CD14-positive monocyte (primary cell): Measurements from ENCODE around the gene KRTAP10-5. TPM values are rescaled to one million over a fixed set of nuclear protein-coding genes. Genes with fewer than 3 reads are reported as not detected.

Experiments
- DNase-seq, 3 donors: peaks; one replicate each; pipeline ENCODE4 v3.0.0-alpha.2; 2011 to 2022
- H2AFZ ChIP-seq: 2 replicates; pipeline ENCODE4 v1.6.0; 2012; ENCODE audit warnings: mild to moderate bottlenecking, low read depth, low read length, inconsistent platforms; ENCODE audit not compliant: insufficient read depth, poor library complexity, severe bottlenecking
- H3K27ac ChIP-seq, 2 donors: 1 replicate in 1 of 2; 2 replicates in 1 of 2; pipeline ENCODE4 v1.5.1; 2012 to 2013; ENCODE audit warnings: low read length in 2 of 2, control low read depth in 1 of 2, inconsistent platforms in 1 of 2, low read depth in 1 of 2, mild to moderate bottlenecking in 1 of 2
- H3K27me3 ChIP-seq, 2 donors: one replicate each; pipeline versions ENCODE4 v1.6.0 to v1.6.1; 2011 to 2013; ENCODE audit warnings: low read length in 2 of 2; ENCODE audit not compliant: control insufficient read depth in 2 of 2, insufficient read depth in 2 of 2
- H3K36me3 ChIP-seq, 2 donors: replicated peaks in 1 of 2; 1 replicate in 1 of 2; 2 replicates in 1 of 2; pipeline versions ENCODE4 v1.5.1 to v1.6.1; 2012 to 2013; ENCODE audit warnings: low read length in 2 of 2, control low read depth in 1 of 2, inconsistent platforms in 1 of 2, mild to moderate bottlenecking in 1 of 2; ENCODE audit not compliant: insufficient read depth in 2 of 2, control insufficient read depth in 1 of 2
- H3K4me1 ChIP-seq, 2 donors: 1 replicate in 1 of 2; 2 replicates in 1 of 2; pipeline versions ENCODE4 v1.5.1 to v1.6.1; 2012 to 2013; ENCODE audit warnings: low read length in 2 of 2, control low read depth in 1 of 2, inconsistent platforms in 1 of 2, mild to moderate bottlenecking in 1 of 2, moderate library complexity in 1 of 2; ENCODE audit not compliant: insufficient read depth in 2 of 2, control insufficient read depth in 1 of 2
- H3K4me2 ChIP-seq: replicated peaks from 2 replicates; pipeline ENCODE3; 2012; ENCODE audit warnings: low read length, moderate library complexity, mild to moderate bottlenecking; ENCODE audit not compliant: poor library complexity, severe bottlenecking; ENCODE audit errors: extremely low read depth
- H3K4me3 ChIP-seq, 3 experiments: fragments of 200-600 bp in 1 of 3; sonication (generic) in 1 of 3; replicated peaks in 1 of 3; 1 replicate in 2 of 3; 2 replicates in 1 of 3; pipeline ENCODE4 v1.5.1; 2011 to 2013; ENCODE audit warnings: low read length in 3 of 3, mild to moderate bottlenecking in 3 of 3, control low read depth in 2 of 3, low read depth in 2 of 3, inconsistent platforms in 1 of 3, moderate library complexity in 1 of 3
- H3K79me2 ChIP-seq: 2 replicates; pipeline ENCODE4 v1.6.0; 2012; ENCODE audit warnings: mild to moderate bottlenecking, control low read depth, inconsistent platforms, low read length, moderate library complexity; ENCODE audit not compliant: insufficient read depth
- H3K9ac ChIP-seq: 2 replicates; pipeline ENCODE4 v1.6.0; 2017; ENCODE audit warnings: low read length, mild to moderate bottlenecking; ENCODE audit not compliant: insufficient read depth, poor library complexity, severe bottlenecking
- H3K9me3 ChIP-seq, 2 donors: replicated peaks in 1 of 2; 1 replicate in 1 of 2; 2 replicates in 1 of 2; pipeline versions ENCODE4 v1.5.1 to v1.6.1; 2012 to 2013; ENCODE audit warnings: low read length in 2 of 2, control low read depth in 1 of 2; ENCODE audit not compliant: control insufficient read depth in 1 of 2, insufficient read depth in 1 of 2
- H4K20me1 ChIP-seq: 2 replicates; pipeline ENCODE4 v1.6.0; 2012; ENCODE audit warnings: mild to moderate bottlenecking, low read length, control low read depth, moderate library complexity; ENCODE audit not compliant: insufficient read depth
- H3K27ac Mint-ChIP-seq, 7 donors: one replicate each; pipeline ENCODE4 v1.8.0; 2020; ENCODE audit warnings: mild to moderate bottlenecking in 7 of 7, mixed read lengths in 7 of 7, moderate library complexity in 6 of 7, inconsistent platforms in 2 of 7
- H3K27me3 Mint-ChIP-seq, 3 donors: one replicate each; pipeline ENCODE4 v1.8.0; 2021 to 2022; ENCODE audit warnings: low read depth in 3 of 3, mild to moderate bottlenecking in 3 of 3, mixed read lengths in 3 of 3, moderate library complexity in 3 of 3, inconsistent platforms in 1 of 3
- H3K36me3 Mint-ChIP-seq, 2 donors: one replicate each; pipeline ENCODE4 v1.8.0; 2020; ENCODE audit warnings: mixed read lengths in 2 of 2, inconsistent platforms in 1 of 2, mild to moderate bottlenecking in 1 of 2
- H3K4me1 Mint-ChIP-seq: one replicate; pipeline ENCODE4 v1.8.0; 2020; ENCODE audit warnings: mild to moderate bottlenecking, mixed read lengths
- H3K4me3 Mint-ChIP-seq, 2 donors: one replicate each; pipeline ENCODE4 v1.8.0; 2020; ENCODE audit warnings: mild to moderate bottlenecking in 2 of 2, mixed read lengths in 2 of 2, moderate library complexity in 1 of 2
- H3K9me3 Mint-ChIP-seq, 7 donors: one replicate each; pipeline ENCODE4 v1.8.0; 2020 to 2022; ENCODE audit warnings: mixed read lengths in 7 of 7, mild to moderate bottlenecking in 6 of 7, moderate library complexity in 6 of 7, inconsistent platforms in 2 of 7
- CTCF ChIP-seq: fragments of 200-600 bp; IDR thresholded peaks from one replicate; pipeline ENCODE4 v1.8.0; 2022; ENCODE audit warnings: antibody characterized with exemption, mild to moderate bottlenecking
- WGBS: methylation state at CpG from one replicate; pipeline ENCODE4 v1.1.5; 2013; ENCODE audit warnings: missing lambda C conversion rate; ENCODE audit not compliant: insufficient coverage; 5-methylcytosine and 5-hydroxymethylcytosine counted together
- intact Hi-C, 2 donors: fragments of 100-400 bp; cut with micrococcal nuclease; formaldehyde crosslinking; loops; one replicate each; pipeline versions ENCODE4 v1.15.0 to v1.15.1; 2023
- polyA plus RNA-seq, 3 donors: library from polyadenylated mRNA; depleted of rRNA in 1 of 3; unstranded in 2 of 3; stranded (reverse) in 1 of 3; fragments of 300-500 nt in 2 of 3; fragments of >200 nt in 1 of 3; fragmentation: Illumina TruSeq in 2 of 3; gene quantifications; 1 replicate in 2 of 3; 2 replicates in 1 of 3; pipeline ENCODE4 v1.2.3, GENCODE V29; 2012 to 2021

KRTAP10-5 gene
- polyA plus RNA-seq, 3 donors = not detected

- Mint-ChIP-seq H3K27ac (no peak overlapping the region), H3K27me3 (peaks cover 2 to 13% (median 6%) of the 10 kb centered on the region in 3 donors), H3K4me1 (no peaks in the 10 kb centered on the region), H3K9me3 (peaks cover 0 to 2% (median 0%) of the 10 kb centered on the region in 7 donors), H3K4me3 (no peak overlapping the region), H3K36me3 (no peaks in the 10 kb centered on the region)
- intact Hi-C loops = no loop called here
- Histone ChIP-seq H2AFZ (no peak overlapping the region), H3K4me1 (no peaks in the 10 kb centered on the region), H4K20me1 (no peaks in the 10 kb centered on the region), H3K4me3 (no peak overlapping the region), H3K36me3 (no peaks in the 10 kb centered on the region), H3K9ac (no peak overlapping the region), H3K27ac (no peak overlapping the region), H3K79me2 (no peaks in the 10 kb centered on the region), H3K9me3 (no peaks in the 10 kb centered on the region), H3K4me2 (no peak overlapping the region), H3K27me3 (no peaks in the 10 kb centered on the region)
- no peak for DNase-seq
- TF ChIP-seq CTCF = no peak
- 88% methylated on average over 6 of the region's 11 CpGs for WGBS
These were observed 17.7 kb upstream of the KRTAP10-5 start for GRCh38 chr21:44598061-44598460.

DNA sequence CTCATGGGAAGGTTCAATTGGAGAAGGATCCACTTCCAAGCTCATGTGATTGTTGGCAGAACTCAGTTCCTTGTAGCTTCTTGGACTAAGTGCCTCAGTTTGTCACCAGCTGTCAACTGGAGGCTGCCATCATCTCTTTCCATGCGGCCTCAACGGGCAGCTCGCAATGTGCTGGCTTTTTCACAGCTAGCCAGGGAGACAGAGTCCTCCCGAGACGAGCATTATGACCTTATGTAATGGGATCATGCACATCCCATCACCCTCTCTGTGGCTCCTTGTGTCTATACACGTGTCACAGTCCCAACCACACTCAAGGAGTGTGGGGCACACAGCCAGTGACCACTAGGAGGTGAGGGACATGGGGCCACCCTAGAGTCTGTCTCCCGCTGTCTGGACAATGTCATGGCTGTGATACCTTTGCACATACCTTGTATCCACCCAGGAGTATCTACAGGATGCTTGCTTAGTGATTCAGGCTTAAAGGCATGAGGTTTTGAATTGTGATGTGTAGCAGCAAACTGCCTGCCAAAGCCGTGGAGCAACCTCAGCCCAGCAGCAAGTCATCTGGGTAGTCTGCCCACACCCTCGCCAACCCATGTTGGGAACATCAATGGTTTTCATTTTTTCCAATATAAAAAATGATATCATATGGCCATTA, 15.8 kb upstream of the KRTAP10-5 start:
- WGBS = 83% methylated on average over 7 of the region's 9 CpGs
- no peak for DNase-seq
- no peaks in the 10 kb centered on the region for H3K4me1 ChIP-seq
- no peaks in the 10 kb centered on the region for H3K36me3 Mint-ChIP-seq
- no peaks in the 10 kb centered on the region for H4K20me1 ChIP-seq
- intact Hi-C loops = no loop called here
- no peak overlapping the region for H3K4me2 ChIP-seq
- H3K4me3 ChIP-seq = no peak overlapping the region
- H3K27ac Mint-ChIP-seq = no peak overlapping the region
- H3K27ac ChIP-seq = no peak overlapping the region
- TF ChIP-seq CTCF = no peak
- no peaks in the 10 kb centered on the region for H3K79me2 ChIP-seq
- H3K4me1 Mint-ChIP-seq = no peaks in the 10 kb centered on the region
- no peaks in the 10 kb centered on the region for H3K36me3 ChIP-seq
- no peak overlapping the region for H3K4me3 Mint-ChIP-seq
- H3K27me3 ChIP-seq = no peaks in the 10 kb centered on the region
- no peak overlapping the region for H3K9ac ChIP-seq
- H3K27me3 Mint-ChIP-seq = peaks cover 2 to 23% (median 7%) of the 10 kb centered on the region in 3 donors
- no peak overlapping the region for H2AFZ ChIP-seq
- H3K9me3 ChIP-seq = no peaks in the 10 kb centered on the region
- H3K9me3 Mint-ChIP-seq = peaks cover 0 to 2% (median 0%) of the 10 kb centered on the region in 7 donors
